GM18507 (cell line): ENCODE measurements around the gene TAS2R40.

ENCODE experiments used
- DNase-seq: peaks from one replicate; pipeline ENCODE4 v3.0.0; 2011; ENCODE audit warnings: low read depth; ENCODE audit not compliant: insufficient read length; ENCODE audit errors: extremely low spot score
- FAIRE-seq: peaks from 2 replicates; lab custom pipeline; 2011; peaks lifted over from hg19 to GRCh38; lab: Jason Lieb, UNC

Gene TAS2R40

GRCh38 chr7:143221286-143221685 is 551 bp upstream of the TAS2R40 start:
- FAIRE-seq = no peak
- DNase-seq = no peak

GRCh38 chr7:143222782-143223181 is 945 bp downstream of the TAS2R40 start:
- FAIRE-seq (no peak), DNase-seq (no peak)

DNA sequence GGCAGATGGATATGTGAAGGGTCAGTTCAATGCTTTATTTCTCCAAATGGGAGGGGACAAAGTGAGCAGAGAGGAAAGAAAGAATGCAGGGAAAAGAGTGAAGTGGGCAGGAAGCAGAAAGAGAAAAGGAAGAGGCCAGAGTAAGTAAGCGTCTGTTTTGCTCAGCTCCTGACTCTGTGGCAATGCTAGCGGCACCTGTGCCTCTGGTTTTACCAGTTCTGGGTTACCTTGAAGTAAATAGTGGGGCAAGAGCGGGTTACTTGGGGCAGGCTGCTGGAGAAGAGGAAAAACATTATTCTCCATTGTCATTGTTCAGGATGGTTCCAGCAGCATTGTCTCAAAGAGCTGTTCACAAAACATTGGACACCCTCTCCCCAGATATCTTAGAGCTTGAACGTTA is 1.9 kb downstream of the TAS2R40 start:
- no peak for DNase-seq
- no peak for FAIRE-seq

- FAIRE-seq = no peak
These were observed 3.2 kb downstream of the TAS2R40 start for GRCh38 chr7:143225047-143225446.

GRCh38 chr7:143227806-143228205 is 6.0 kb downstream of the TAS2R40 start:
- FAIRE-seq (no peak), DNase-seq (no peak)

More at GRCh38 chr7:143225047-143225446, 3.2 kb downstream of the TAS2R40 start:
- DNase-seq = no peak

- FAIRE-seq = no peak
- no peak for DNase-seq
These were observed 7.4 kb downstream of the TAS2R40 start for GRCh38 chr7:143229054-143229790.

GRCh38 chr7:143230602-143231457 is 9.0 kb downstream of the TAS2R40 start:
- FAIRE-seq = no peak

GRCh38 chr7:143233816-143234532 is 12.1 kb downstream of the TAS2R40 start:
- DNase-seq (no peak), FAIRE-seq (no peak)

More at GRCh38 chr7:143230602-143231457, 9.0 kb downstream of the TAS2R40 start:
- no peak for DNase-seq

DNA sequence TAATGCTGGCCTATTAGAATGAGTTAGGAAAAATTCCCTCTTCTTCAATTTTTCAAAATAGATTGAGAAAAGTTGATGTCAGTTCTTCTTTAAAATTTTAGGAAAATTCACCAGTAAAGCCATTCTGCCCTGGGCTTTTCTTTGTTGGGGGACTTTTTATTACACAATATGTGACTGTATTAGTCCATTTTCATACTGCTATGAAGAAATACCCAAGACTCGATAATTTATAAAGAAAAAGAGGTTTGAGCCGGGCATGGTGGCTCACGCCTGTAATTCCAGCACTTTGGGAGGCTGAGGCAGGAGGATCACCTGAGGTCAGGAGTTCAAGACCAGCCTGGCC is 12.7 kb downstream of the TAS2R40 start:
- FAIRE-seq (no peak), DNase-seq (no peak)

DNA sequence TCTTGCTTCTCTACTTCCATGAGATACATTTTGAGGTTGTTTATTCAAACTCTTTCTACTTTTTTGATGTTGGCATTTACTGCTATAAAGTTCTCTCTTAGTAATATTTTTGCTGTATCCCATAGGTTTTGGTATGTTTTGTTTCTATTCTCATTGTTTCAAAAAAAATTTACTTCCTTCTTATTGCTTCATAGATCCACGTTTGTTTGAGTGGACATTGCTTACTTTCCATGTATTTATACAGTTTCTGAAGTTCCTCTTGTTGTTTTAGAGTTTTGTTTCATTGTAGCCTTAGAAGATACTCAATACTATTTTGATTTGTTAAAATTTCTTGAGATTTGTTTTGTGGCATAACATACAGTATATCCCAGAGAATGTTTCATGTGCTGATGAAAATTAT is 13.7 kb downstream of the TAS2R40 start:
- no peak for DNase-seq
- no peak for FAIRE-seq

- no peak for FAIRE-seq
- no peak for DNase-seq
These were observed 14.7 kb downstream of the TAS2R40 start for GRCh38 chr7:143236408-143236990.

GRCh38 chr7:143237366-143237765 is 15.5 kb downstream of the TAS2R40 start:
- DNase-seq (no peak), FAIRE-seq (no peak)

GRCh38 chr7:143238289-143238980 is 16.6 kb downstream of the TAS2R40 start:
- DNase-seq = no peak
- FAIRE-seq = no peak

- FAIRE-seq = no peak
These were observed 18.0 kb downstream of the TAS2R40 start for GRCh38 chr7:143239813-143240212.

DNA sequence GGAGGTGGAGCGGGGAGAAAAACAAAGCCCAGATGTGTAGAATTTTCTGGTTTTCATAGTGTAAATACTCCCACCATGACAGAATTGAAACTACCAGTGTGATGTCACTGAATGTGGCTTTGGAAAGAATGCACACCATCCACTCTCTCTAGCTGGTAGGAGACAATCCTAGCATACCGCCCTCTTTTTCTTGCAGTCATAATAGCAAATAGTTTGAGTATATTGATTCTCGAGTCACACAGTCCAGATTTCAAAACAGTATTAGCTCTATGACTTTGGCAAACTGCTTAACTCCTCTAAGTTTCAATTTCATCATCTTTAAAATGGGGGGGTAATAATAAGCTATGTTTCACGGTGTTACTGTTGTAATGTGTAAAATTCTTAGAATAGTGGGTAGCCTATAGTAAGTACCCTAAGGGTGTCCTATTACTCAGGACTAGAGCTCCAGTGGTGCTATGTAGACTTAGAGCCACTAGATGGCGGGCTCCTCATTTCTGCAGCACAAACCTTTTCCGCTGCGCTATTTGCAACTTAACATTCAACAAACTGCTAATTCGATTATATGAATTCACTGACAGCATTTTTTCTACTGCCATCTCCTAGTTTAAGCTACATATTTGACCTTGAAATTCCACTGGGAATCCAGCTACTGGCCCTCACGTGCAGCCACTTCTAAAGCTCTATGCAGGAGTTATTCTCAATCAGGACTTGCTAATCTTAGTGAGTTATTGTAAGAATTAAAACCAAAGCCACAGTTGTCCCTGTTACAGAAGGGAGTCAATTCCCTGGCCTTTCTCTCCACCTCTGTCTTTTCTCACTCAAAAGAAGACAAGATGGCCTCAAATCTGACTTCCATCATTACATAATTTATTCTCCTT is 18.7 kb downstream of the TAS2R40 start:
- FAIRE-seq (peak; percentile 69), DNase-seq (peak; percentile 15)

More at GRCh38 chr7:143239813-143240212, 18.0 kb downstream of the TAS2R40 start:
- DNase-seq = no peak

DNA sequence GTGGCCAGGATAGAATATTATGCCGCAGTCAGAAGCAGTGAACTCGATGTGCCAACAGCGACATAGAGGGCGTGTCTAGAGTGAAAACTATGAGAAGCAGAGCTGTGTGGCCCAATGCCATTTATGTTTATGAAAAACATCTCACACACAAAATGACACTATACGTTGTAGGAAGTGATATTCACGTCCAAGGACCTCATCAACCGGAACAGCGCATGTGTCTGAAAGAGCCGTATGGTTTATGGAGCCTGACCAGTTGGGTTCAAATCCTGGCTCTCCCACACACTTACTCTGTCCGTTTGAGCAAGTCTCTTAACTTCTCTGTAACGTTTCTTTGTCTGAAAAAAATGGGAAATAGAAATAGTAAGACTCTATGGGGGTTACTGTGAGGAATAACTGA is 20.5 kb downstream of the TAS2R40 start:
- no peak for FAIRE-seq
- DNase-seq = no peak

DNA sequence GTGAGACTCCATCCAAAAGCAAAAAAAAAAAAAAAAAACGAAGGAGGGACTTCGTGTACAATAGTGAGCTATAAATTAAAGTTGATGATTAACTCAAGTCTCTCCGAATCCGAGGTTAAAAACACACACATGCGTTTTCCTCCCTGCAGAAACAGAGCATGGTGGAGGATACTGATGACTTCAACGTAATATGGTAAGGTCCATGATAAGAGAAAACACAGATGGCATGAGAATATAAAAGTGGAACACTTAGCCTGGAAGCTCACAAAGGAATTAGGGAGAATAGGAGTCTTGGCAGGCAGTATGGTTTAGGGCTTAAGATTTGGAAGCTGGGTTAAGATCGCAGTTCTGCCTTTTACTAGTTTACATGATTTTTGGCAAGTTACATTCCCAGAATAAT is 21.3 kb downstream of the TAS2R40 start:
- no peak for FAIRE-seq
- no peak for DNase-seq

DNA sequence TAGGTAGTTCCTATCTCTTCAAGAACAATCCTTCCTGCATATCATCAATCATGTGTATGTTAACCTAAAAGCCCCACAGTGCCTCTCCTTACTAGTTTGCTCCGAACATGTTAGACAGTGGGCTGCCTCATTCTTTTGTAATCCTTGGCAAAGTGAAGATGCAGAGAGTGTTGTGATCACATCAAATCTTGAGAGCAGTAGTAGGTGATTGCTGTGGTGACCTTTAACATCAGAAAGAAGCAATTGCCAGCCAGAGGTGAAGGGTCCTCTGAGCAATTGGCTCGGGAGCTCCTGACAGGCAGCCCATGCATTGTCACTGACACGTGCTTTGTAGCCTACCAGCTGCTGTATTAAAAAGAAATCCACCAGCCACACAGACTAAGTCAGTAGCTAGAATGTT is 21.8 kb downstream of the TAS2R40 start:
- no peak for DNase-seq
- no peak for FAIRE-seq
